Neural cell (in vitro differentiated cells): ENCODE measurements around the gene MRPL14.

Experiments
- CTCF ChIP-seq: fragments of 450-650 bp; IDR thresholded peaks from 2 replicates; pipeline ENCODE4 v1.5.1; 2014; ENCODE audit warnings: antibody characterized with exemption, mild to moderate bottlenecking, moderate library complexity; ENCODE audit not compliant: poor library complexity, severe bottlenecking
- MXI1 ChIP-seq: fragments of 450-650 bp; conservative IDR thresholded peaks from 2 replicates; pipeline ENCODE4 v1.6.1; 2014; ENCODE audit warnings: antibody characterized with exemption, mild to moderate bottlenecking; ENCODE audit not compliant: poor library complexity, severe bottlenecking
- POLR2AphosphoS5 ChIP-seq: IDR thresholded peaks from 2 replicates; pipeline ENCODE4 v1.6.1; 2012

- TF ChIP-seq CTCF, result no peak
- no peak for TF ChIP-seq MXI1
- no peak for TF ChIP-seq POLR2AphosphoS5
Observed at GRCh38 chr6:44080561-44081521, 46.4 kb downstream of the MRPL14 start.
